ENCODE measurements around the gene CES4A. TPM values are rescaled to one million over a fixed set of nuclear protein-coding genes. Genes with fewer than 3 reads are reported as not detected.

The CES4A gene
- total and polyA plus RNA-seq, 2 donors (not counting 1 experiment from before 2014, with no cell fraction given): 1.3 to 2.1 TPM

DNA sequence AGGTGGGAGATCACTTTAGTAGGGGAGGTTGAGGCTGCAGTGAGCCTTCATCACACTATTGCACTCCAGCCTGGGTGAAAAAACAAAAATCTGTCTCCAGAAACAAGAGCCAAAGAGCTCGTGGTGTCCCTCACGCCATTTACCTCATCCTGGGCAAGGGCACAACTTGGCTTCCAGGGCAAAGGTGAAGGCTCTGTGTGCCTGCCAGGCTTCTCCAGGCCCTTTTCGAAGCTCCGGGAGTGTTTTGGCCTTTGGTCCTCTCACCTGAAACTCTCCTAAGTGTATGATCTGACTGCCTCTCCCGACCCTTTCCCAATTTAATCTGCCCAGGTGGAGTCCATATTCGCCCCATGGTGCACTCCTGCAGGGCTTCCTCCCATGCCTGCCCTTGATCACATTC, 38.9 kb upstream of the CES4A start:
- Histone ChIP-seq H3K27ac (ENCODE audit: insufficient read depth, low read length) (no peak overlapping the region), H3K4me1 (ENCODE audit: control insufficient read depth, extremely low read depth, insufficient read depth, low read length) (no peaks in the 10 kb centered on the region), H2AFZ (ENCODE audit: low read length) (no peak overlapping the region), H3K79me2 (ENCODE audit: control insufficient read depth, insufficient read depth, low read length) (no peaks in the 10 kb centered on the region), H4K20me1 (ENCODE audit: control insufficient read depth, extremely low read depth, insufficient read depth, low read length) (no peaks in the 10 kb centered on the region), H3K36me3 (ENCODE audit: control insufficient read depth, insufficient read depth, low read length) (no peaks in the 10 kb centered on the region), H3K9ac (ENCODE audit: insufficient read depth, low read length) (no peak overlapping the region), H3K4me3 (replicated peaks in 1 of 4; ENCODE audit: control extremely low read depth in 1 of 4, insufficient read depth in 1 of 4, low read depth in 3 of 4, low read length in 4 of 4) (no peak overlapping the region), H3K4me2 (ENCODE audit: extremely low read depth, insufficient read depth, low read length) (no peak overlapping the region), H3K27me3 (ENCODE audit: control insufficient read depth, insufficient read depth, low read length) (peaks cover 10% of the 10 kb centered on the region), H3K9me3 (ENCODE audit: control insufficient read depth, insufficient read depth, low read depth, low read length) (no peaks in the 10 kb centered on the region)
- no peak for DNase-seq (ENCODE audit: low read depth in 2 of 2)
- TF ChIP-seq, protein P1, sequence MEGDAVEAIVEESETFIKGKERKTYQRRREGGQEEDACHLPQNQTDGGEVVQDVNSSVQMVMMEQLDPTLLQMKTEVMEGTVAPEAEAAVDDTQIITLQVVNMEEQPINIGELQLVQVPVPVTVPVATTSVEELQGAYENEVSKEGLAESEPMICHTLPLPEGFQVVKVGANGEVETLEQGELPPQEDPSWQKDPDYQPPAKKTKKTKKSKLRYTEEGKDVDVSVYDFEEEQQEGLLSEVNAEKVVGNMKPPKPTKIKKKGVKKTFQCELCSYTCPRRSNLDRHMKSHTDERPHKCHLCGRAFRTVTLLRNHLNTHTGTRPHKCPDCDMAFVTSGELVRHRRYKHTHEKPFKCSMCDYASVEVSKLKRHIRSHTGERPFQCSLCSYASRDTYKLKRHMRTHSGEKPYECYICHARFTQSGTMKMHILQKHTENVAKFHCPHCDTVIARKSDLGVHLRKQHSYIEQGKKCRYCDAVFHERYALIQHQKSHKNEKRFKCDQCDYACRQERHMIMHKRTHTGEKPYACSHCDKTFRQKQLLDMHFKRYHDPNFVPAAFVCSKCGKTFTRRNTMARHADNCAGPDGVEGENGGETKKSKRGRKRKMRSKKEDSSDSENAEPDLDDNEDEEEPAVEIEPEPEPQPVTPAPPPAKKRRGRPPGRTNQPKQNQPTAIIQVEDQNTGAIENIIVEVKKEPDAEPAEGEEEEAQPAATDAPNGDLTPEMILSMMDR (conservative IDR thresholded peaks at IDR 0.05 in 1 of 2, IDR thresholded peaks at IDR 0.05 in 1 of 2; ENCODE audit: low read depth in 1 of 2, low read length in 2 of 2): no peak
- no peak for TF ChIP-seq EZH2 (IDR thresholded peaks at IDR 0.05; ENCODE audit: low read length, missing control alignments)

DNA sequence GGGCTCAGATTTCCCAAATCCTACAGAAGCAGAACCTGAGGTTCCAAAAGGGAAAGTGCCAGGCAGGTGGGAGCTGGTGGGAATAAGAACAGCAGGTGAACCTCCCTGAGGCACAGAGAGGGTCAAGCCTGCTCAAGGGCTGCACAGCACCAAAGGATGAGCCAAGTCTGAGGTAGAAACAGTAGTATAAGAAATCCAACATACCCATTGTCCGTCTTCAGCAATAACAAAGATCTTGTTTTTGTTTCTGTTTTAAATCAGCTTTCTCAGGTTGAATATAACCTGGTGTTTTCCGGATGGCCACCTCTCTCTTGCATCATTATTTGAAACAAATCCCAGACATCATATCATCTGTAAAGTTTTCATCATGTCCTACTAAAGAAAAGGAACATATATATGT, 38.0 kb upstream of the CES4A start:
- no peak overlapping the region for H3K4me2 ChIP-seq (ENCODE audit: extremely low read depth, insufficient read depth, low read length)
- H4K20me1 ChIP-seq (ENCODE audit: control insufficient read depth, extremely low read depth, insufficient read depth, low read length): no peaks in the 10 kb centered on the region
- H2AFZ ChIP-seq (ENCODE audit: low read length): no peak overlapping the region
- H3K9me3 ChIP-seq (ENCODE audit: control insufficient read depth, insufficient read depth, low read depth, low read length): no peaks in the 10 kb centered on the region
- no peak for DNase-seq (ENCODE audit: low read depth in 2 of 2)
- no peaks in the 10 kb centered on the region for H3K36me3 ChIP-seq (ENCODE audit: control insufficient read depth, insufficient read depth, low read length)
- H3K4me3 ChIP-seq (replicated peaks in 1 of 4; ENCODE audit: control extremely low read depth in 1 of 4, insufficient read depth in 1 of 4, low read depth in 3 of 4, low read length in 4 of 4): no peak overlapping the region
- no peaks in the 10 kb centered on the region for H3K4me1 ChIP-seq (ENCODE audit: control insufficient read depth, extremely low read depth, insufficient read depth, low read length)
- H3K79me2 ChIP-seq (ENCODE audit: control insufficient read depth, insufficient read depth, low read length): no peaks in the 10 kb centered on the region
- no peak overlapping the region for H3K9ac ChIP-seq (ENCODE audit: insufficient read depth, low read length)
- peaks cover 10% of the 10 kb centered on the region for H3K27me3 ChIP-seq (ENCODE audit: control insufficient read depth, insufficient read depth, low read length)
- TF ChIP-seq EZH2 (IDR thresholded peaks at IDR 0.05; ENCODE audit: low read length, missing control alignments): no peak
- TF ChIP-seq, protein P1 (conservative IDR thresholded peaks at IDR 0.05 in 1 of 2, IDR thresholded peaks at IDR 0.05 in 1 of 2; ENCODE audit: low read depth in 1 of 2, low read length in 2 of 2): no peak
- no peak overlapping the region for H3K27ac ChIP-seq (ENCODE audit: insufficient read depth, low read length)

DNA sequence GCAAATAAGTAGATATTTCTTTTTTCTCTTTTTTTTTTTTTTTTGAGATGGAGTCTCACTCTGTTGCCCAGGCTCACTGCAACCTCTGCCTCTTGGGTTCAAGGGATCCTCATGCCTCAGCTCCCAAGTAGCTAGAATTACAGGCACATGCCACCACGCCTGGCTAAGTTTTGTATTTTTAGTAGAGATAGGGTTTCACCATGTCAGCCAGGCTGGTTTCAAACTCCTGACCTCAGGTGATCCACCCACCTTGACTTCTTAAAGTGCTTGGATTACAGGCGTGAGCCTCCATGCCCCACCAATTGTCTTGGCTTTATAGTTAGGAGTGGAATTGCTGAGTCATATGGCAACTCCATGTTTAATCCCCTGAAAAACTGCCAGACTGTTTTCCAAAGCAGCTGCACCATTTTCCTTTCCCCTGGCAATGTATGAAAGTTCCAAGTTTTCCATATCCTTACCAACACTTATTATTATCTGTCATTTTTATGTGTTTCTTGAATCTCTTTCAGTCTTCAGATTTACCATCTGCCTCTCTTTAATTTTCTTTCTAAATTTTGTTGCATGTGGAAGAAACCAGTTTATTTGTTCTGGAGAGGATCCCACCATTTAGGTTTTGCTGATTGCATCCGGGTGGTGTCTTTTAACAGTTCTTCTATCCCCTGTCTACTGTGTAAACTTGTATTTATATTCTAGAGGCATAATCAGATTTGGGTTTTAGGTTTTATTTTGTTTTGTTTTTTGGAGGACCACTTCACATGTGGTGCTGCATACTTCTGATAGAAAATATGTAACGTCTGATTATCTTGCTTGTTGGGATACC, 37.2 kb upstream of the CES4A start:
- no peak for DNase-seq (ENCODE audit: low read depth in 2 of 2)
- H3K27me3 ChIP-seq (ENCODE audit: control insufficient read depth, insufficient read depth, low read length): peaks cover 10% of the 10 kb centered on the region
- no peak for TF ChIP-seq EZH2 (IDR thresholded peaks at IDR 0.05; ENCODE audit: low read length, missing control alignments)
- TF ChIP-seq, protein P1 (conservative IDR thresholded peaks at IDR 0.05 in 1 of 2, IDR thresholded peaks at IDR 0.05 in 1 of 2; ENCODE audit: low read depth in 1 of 2, low read length in 2 of 2): no peak
- H3K36me3 ChIP-seq (ENCODE audit: control insufficient read depth, insufficient read depth, low read length): no peaks in the 10 kb centered on the region
- H3K4me1 ChIP-seq (ENCODE audit: control insufficient read depth, extremely low read depth, insufficient read depth, low read length): no peaks in the 10 kb centered on the region
- H3K4me2 ChIP-seq (ENCODE audit: extremely low read depth, insufficient read depth, low read length): no peak overlapping the region
- H3K27ac ChIP-seq (ENCODE audit: insufficient read depth, low read length): no peak overlapping the region
- H3K9me3 ChIP-seq (ENCODE audit: control insufficient read depth, insufficient read depth, low read depth, low read length): no peaks in the 10 kb centered on the region
- H4K20me1 ChIP-seq (ENCODE audit: control insufficient read depth, extremely low read depth, insufficient read depth, low read length): no peaks in the 10 kb centered on the region
- H3K9ac ChIP-seq (ENCODE audit: insufficient read depth, low read length): no peak overlapping the region
- H2AFZ ChIP-seq (ENCODE audit: low read length): no peak overlapping the region
- no peaks in the 10 kb centered on the region for H3K79me2 ChIP-seq (ENCODE audit: control insufficient read depth, insufficient read depth, low read length)
- no peak overlapping the region for H3K4me3 ChIP-seq (replicated peaks in 1 of 4; ENCODE audit: control extremely low read depth in 1 of 4, insufficient read depth in 1 of 4, low read depth in 3 of 4, low read length in 4 of 4)

All from fibroblast of lung (primary cell).